GM18517 (cell line): ENCODE measurements around the gene PRDM9.
"Not testable (repeated sequence)": the region's sequence is repeated elsewhere in the genome, so short reads cannot be mapped to it uniquely, and the experiment has no call there.

Source experiments
- ATAC-seq: cut with Tn5 transposase; IDR thresholded peaks from one replicate; pipeline ENCODE4 v1.9.1; 2021; ENCODE audit warnings: mild to moderate bottlenecking, moderate library complexity; ENCODE audit not compliant: unreplicated experiment

Gene PRDM9

DNA sequence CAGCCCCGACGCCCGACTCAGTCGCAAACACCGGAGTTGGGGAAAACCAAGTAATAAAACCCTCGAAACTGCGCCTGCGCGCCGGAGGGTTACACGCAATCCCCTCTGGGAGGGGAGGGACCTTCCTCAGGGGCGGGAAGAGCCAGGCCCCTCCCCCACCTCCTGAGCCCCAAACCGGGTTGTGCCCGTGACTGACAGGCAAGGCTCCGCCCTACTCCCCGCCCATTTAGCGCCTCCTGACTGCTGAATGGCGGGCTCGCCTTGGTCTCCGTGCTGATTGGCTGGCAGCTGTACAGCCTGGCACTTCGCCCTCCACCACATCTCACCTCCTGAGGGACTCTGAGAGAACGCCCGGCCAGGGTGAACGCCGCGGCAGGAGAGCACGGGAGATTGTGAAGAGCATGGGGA, at the start of gene PRDM9:
Gene PRDM9 (plus strand): TSS at position 332 of the 408 bp plus-strand sequence. CDS start 1,425 bp downstream, outside the sequence.
- no peak for ATAC-seq

DNA sequence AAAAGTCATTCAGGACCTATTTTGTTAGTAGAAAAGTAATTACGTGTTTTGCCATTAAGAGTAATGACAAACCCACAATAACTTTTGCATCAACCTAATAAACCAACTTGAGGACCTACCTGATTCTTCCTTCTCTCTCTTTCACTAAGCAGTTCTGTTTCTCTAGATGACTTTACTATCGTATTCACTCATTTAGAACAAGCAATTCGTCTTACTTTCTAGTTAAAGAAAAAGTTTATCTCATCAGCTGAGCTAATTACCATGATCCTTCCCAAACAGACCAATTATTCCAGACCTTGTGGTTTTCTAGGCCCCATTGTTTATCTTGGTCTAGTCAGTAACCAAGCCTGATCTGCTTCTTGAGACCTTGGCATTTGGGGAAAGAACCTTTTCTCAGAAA, 49.6 kb upstream of the PRDM9 start:
- no peak for ATAC-seq

DNA sequence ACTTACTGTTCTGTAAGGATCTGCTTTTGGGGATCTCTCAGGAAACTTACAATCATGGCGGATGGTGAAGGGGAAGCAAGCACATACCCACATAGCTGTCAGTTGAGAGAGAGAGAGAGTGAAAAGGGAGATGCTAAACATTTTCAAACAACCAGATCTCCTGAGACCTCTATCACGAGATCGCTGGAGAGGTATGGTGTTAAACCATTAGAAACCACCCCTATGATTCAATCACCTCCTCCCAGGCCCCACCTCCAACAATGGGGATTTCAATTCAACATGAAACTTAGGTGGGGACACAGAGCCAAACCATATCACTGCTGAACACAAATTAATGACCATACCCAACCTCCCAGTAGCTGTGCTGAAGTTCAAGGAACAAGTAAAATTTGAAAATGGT, 48.2 kb upstream of the PRDM9 start:
- no peak for ATAC-seq

DNA sequence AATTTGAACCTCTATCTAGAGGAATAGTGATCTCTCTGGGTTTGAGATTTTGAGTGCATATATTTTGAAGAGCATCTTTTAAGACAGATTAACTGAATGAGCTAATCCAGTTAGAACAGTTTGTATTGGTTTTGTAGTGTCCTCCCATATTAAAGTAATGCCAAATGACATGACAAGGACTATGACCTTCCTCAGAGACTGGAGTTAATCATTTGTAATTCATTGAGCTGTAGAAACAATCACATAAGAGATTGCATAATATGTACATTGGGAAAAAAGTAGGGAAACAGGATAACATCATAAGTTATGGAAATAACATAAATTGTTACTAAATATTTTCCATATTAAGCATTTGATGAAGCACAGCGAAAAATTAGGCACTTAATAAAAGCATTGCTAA, 45.8 kb upstream of the PRDM9 start:
- no peak for ATAC-seq

DNA sequence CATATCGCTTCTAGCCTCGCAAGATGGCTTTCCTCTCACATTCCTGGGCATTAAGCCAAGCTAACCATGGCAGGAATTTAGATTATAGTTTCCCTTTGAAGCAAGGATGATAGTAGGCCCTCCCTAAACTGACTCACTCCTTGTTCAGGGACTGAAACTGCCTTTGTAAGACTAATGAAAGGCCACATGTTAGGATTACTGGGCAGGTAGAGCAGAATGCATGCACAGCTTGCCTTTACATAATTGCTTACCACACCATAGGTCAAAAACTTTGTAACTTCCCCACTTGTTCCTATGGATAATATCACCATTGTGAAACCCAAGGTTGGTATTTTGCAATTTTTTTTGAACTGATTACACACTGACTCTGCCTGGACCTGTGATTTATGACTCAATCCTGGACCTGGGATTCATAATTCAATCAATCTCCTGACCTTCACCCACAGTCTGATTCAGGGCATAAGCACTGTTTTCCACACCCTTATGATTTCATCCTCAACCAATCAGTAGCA, 41.0 kb upstream of the PRDM9 start:
- ATAC-seq = no peak

DNA sequence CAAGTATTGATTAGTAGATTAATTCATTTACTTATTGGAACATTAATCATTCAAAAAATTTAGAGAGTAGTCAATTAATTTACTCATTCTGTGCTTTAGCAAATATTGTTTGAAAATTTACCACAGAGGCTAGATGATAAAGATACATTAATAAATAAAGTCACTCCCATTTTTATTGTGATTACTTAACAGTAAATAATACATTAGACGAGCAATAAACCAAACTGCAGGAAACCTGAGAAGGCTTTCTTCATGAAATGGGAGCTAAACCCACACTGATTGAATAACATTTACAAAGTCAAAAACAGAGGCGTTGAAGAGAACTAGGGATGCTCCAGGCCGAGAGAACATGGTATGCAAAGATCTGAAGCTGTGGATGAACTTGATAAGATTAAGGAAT, 38.8 kb upstream of the PRDM9 start:
- ATAC-seq = no peak

DNA sequence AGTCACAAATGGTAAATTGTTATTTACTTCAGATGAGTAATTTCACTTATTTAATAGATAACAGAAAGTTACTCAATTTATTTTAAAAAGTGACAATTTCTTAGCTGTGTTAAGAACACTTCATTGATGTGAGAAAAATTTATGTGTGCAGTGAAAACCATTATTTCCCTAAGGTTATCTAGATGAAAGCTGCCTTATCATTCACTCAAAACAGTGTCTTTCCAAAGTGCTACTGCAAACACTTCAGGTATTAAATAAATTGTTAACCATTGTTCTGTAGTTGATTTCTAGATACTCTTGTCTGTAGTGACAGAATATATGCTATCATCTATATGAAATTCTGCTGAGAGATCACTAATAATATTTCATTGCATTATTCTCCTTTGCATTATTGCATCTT, 33.5 kb upstream of the PRDM9 start:
- ATAC-seq = no peak

DNA sequence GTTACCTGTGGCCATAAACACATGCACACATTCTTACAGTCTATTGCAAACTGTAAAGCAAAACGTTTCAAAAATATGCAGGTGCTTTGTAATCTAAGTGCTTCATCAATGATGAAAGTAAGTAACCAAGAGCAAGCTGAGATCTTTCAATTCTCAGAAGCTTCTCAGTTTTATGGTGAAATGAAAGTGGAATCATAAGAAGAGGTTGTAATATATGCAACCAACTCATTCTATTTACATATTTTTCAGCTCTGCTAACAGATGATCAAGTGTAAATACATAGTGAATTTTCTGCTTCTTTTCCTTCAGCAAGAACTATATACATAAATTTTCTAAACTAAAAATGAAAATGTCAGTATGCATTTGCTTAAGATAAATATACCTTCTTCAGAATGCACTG, 33.1 kb upstream of the PRDM9 start:
- no peak for ATAC-seq

DNA sequence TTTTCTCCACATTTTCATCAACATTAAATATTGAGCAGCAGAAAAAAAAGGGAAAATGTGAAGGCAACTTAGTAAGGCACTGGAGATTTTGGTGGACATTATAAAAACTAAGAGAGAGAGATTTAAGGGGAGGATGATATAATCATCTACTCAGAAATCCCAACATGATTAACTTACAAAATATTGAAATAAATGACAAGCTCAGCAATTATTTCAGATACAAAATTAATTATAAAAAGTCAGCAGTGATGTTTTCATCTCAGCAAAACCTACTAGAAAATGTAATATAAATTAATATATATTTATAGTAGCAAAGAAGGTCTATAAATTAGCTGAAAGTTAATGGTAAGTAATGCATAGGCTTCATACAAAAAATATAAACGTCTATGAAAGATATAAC, 30.8 kb upstream of the PRDM9 start:
- ATAC-seq = no peak

DNA sequence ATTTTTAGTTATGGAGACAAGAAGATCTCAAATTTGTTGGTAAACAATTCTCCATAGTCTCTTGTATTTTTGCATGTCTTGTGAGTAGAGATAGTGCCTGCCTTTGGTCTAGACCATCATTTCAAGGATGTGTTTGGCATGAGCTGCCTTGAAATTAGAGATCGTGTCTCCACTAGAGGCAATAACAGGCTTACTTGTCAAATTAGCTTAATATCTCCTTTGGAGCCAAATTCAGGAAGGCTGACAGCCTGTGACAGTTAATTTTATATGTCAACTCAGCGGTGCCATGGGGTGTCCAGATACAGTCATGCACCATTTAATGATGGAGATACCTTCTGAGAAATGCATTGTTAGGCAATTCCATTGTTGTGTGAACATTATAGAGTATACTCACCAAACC, 24.8 kb upstream of the PRDM9 start:
- no peak for ATAC-seq

DNA sequence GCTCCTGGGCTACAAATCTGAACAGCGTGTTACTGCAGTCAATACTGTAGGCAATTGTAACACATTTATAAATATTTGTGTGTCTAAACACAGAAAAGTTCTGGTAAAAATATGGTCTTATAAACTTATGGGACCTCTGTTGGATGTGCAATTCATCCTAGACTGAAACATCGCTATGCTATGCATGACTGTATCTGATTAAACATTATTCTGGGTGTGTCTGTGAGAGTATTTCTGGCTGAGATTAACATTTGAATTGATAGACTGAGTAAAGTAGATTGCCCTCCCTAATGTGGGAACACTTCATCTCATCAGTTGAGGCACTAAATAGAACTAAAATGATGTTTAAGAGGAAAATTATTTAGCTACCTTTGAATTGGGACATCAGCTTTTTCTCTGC, 24.3 kb upstream of the PRDM9 start:
- ATAC-seq = no peak

DNA sequence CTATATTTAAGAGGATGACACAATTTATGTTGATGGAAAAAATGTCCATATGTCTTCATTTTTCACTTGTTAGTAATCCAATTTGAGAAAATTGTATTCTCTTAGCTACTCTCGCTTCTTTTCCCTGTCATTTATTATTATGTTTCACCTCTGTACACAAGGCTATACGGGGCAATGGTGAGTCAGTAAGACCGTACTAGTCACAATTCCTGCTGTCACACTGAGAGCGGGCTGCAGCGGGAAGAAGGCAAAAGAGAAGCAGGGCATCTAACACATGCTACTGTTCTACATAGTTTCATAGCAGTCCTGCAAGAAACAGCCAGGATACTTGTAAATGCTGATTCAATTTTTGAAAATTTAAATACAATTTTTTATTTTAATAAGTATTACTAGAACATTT, 23.3 kb upstream of the PRDM9 start:
- no peak for ATAC-seq

DNA sequence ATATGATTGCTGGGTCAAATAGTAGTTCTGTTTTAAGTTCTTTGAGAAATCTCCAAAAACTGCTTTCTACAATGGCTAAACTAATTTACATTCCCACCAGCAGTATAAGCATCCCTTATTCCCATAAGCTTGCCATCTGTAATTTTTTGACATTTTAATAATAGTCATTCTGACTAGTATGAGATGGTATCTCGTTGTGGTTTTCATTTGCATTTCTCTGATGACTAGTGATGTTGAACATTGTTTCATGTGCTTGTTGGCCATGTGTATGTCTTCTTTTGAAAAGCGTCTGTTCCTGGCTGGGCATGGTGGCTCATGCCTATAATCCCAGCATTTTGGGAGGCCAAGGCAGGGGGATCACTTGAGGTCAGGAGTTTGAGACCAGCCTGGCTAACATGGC, 21.2 kb upstream of the PRDM9 start:
- ATAC-seq = not testable (repeated sequence)

DNA sequence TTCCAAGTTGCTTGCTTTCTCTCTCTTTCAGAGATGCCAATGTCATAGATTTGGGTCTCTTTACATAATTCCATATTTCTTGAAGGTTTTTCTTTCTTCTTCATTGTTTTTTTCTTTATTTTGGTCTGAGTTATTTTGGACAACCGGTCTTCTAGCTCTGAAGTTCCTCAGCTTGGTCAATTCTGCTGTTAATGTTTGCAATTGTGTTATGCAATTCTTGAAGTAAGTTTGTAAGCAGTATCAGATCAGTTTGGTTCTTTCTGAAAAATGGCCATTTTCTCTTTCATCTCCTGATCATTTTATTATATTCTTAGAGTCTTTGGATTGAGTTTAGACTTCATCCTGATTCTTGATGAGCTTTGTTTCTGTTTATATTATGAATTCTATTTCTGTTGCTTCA, 16.4 kb upstream of the PRDM9 start:
- no peak for ATAC-seq

DNA sequence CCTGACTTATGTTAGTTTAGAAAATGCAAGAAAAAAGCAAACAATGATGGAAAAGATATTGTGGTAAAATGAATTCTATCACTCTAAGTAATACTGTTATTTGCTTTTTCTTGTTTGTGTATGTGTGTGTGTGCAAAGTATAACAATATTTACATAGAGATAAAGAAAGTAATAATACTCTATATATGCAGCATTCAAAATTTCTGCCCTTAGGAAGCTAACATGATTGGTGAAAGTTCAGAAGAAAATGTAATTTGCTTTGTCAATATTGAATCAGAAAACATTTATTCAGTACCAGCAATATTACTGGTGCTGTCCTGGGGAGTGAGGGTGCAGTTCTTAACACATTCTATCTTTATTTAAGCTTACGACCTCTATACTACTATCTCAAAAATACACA, 12.9 kb upstream of the PRDM9 start:
- ATAC-seq = no peak

DNA sequence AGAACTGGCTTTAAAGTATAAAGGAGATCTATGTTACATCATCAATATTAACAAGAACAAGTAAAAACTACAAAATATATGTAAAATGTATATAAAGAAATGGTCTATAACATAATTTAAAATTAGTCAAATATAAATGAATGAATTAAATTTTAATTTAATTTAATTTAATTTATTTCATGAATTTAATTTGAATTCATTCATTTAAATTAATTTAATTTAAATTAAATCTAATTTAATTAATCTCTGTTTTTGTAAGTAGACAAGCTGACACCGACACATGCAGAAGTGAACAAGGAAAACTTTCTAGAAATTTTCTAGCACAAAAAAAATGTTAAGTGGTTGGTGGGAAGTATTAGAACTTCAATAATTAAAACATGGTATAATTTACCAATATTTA, 10.8 kb upstream of the PRDM9 start:
- ATAC-seq = no peak

DNA sequence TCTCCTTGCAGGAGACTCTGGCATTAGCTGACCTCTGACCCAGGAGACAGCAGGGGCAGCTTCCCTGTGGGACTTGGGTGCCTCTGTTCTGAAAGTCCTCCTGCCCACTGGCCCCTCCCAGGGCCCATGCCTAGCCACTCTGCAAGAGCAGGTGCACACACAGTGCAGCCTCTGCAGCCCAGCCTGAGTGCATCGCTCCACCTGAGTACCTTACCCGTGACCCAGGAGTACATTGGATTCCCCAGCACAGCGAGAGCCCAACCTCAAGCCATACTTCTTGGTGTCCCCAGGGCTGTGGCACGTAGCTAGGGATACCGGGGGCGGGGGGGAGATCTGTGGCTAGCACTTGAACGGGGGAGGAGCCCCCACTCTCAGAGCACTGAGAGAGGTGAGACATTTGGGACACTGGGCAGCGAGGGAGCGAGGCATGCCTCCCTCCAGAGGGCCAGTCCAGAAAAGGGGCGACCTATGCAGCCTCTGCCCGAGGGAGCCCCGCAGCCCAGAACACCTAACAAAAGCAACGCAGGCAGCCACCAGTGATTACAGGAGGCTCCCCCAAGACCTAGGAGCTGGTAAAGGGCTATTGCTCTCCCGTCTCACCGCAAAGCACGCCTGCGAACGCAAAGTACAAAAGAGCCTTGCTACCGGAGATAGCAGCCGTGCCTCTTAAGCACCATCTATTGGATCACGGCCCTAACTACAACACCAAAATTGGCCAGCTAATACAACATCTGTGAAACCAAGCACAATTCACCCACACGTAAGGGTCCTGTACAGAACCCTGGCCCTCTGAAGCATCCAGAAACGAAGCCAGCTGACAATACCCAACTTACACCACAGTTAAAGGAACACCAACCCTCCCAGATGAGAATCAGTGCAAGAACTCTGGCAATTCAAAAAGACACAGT, 826 bp upstream of the PRDM9 start:
- ATAC-seq = no peak

DNA sequence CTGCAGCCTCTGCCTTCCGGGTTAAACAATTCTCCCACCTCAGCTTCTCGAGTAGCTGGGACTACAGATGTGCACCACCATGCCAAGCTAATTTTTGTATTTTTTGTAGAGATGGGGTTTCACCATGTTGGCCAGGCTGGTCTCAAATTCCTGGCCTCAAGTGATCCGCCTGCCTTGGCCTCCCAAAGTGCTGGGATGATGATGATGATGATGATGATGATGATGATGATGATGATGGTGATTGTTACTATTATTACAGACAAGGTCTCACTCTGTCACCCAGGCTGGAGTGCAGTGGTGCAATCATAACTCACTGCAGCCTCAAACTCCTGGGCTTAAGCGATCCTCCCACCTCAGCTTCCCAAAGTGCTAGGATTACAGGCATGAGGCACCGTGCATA, 3.0 kb downstream of the PRDM9 start:
- not testable (repeated sequence) for ATAC-seq

DNA sequence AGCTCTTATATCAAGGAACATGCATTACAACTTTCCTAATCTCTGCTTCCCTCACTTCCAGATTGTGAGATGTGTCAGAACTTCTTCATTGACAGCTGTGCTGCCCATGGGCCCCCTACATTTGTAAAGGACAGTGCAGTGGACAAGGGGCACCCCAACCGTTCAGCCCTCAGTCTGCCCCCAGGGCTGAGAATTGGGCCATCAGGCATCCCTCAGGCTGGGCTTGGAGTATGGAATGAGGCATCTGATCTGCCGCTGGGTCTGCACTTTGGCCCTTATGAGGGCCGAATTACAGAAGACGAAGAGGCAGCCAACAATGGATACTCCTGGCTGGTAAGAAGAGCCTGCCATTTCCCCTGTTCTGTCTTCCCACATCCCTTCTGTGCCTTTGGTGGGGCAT, 15.1 kb downstream of the PRDM9 start:
- no peak for ATAC-seq

DNA sequence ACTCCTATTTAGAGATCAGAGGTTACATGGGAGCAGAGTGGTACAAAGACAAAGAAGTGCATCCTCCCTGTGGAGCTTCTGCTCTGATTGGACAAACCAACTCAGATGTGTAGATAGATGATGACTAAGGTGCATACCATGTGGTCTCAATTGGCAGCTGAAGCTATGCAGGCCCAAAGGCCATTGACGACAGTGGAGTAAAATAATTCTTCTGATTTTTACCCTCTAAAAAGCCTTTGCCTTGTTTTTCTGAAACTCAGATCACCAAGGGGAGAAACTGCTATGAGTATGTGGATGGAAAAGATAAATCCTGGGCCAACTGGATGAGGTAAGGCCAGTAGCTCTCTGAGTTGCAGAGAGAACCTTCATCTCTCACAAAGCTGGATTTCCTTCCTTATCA, 15.6 kb downstream of the PRDM9 start:
- no peak for ATAC-seq

DNA sequence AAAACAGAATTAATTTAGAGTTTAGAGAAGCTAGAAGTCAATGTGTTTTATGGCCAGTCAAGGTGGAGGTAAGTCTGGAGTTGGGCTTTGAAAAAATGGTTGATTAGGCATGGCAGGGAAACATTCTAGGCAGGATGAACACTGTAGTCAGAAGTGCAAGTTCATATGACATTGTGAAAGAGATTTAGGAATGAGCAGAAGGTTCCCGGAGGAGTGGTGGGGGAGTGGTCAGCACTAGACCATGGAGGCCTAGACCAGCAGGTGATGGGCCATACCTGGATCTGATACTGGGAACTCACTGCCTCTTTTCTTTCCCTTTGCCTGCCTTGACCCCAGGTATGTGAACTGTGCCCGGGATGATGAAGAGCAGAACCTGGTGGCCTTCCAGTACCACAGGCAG, 16.6 kb downstream of the PRDM9 start:
- no peak for ATAC-seq

DNA sequence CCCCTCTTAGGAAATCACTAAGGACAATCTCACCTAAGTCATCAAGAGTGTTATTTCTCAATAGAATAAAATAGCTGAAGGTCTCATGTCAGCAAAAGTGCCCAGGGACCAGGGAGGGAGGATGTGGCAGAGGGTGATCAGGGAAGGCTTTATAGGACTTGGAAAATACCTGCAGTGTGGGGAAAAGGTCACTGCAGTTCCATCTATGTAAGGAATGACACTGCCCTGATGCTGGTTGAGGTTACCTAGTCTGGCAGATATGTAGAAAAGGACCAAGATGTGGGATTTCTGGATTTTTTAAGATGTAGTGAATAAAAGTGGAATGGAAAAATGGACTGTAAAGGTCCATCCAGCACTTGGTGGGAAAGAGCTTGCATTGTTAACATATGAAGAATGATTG, 18.3 kb downstream of the PRDM9 start:
- ATAC-seq = no peak

DNA sequence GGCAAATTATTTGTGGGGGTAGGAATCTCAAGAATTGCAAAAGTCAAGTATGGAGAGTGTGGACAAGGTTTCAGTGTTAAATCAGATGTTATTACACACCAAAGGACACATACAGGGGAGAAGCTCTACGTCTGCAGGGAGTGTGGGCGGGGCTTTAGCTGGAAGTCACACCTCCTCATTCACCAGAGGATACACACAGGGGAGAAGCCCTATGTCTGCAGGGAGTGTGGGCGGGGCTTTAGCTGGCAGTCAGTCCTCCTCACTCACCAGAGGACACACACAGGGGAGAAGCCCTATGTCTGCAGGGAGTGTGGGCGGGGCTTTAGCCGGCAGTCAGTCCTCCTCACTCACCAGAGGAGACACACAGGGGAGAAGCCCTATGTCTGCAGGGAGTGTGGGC, 19.2 kb downstream of the PRDM9 start:
- not testable (repeated sequence) for ATAC-seq
